Measurements from ENCODE around the gene COL4A5.
"Not testable (repeated sequence)": the region's sequence is repeated elsewhere in the genome, so short reads cannot be mapped to it uniquely, and the experiment has no call there.

Gene COL4A5

DNA sequence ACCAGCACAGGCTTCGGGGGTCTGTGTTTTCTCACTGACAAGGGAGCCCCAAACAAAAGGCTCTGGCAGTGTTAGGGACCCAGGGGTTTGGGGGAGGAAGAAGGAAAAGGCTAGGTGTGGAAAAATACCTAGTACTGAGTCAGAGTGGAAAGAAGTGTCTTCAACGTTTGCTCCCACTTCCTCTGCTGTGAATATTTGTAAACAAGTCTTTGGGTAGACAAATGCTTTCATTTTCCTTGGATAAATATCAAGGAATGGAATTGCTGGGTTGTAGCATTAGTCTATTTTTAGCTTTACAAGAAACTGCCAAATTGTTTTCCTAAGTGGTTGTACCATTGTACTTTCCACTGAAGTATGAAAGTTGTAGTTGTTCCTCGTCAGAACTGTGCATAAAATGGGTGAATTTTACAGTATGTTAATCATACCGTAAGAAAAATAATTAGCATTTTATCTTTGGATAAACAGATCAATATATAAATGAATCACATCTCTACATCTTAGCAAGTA, 17.4 kb downstream of the COL4A5 start:
- no peak for DNase-seq

DNA sequence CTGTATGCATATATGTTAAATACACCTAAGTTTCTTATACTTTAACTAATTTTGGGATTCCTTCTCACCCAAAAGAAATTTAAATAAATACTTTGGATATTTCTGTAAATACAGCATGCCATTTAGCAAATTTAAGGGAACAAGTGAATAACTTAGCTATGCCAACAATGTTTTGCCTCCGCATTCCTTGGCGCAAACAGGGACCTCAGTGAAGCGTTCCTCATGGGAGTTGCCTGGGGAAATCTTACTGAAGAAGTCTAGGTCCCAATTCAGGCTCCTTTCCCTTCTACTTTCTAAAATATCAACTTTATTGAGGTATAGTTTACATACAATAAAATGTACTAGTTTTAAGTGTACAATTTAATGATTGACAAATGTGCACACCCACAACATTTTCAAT, 25.0 kb downstream of the COL4A5 start:
- no peak for DNase-seq

DNA sequence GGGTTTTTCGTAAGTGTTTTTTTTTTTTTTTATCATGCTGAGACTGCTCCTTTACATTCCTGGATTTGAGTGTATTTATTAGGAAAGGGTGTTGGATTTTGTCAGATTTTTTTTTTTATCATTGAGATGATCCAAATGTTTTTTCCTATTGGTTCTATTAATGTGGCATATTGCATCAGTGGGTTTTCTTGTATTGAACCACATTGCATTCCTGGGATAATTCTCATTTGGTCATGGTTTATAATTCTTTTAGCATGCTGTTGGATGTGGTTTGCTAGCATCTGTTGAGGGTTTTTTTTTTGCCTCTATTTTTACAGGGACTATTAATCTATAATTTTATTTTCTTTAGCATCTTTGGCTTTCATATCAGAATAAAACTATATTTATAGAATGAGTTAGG, 28.8 kb downstream of the COL4A5 start:
- DNase-seq: no peak

- DNase-seq: no peak
Measured at GRCh38 chrX:108473979-108474378, 34.3 kb downstream of the COL4A5 start.

DNA sequence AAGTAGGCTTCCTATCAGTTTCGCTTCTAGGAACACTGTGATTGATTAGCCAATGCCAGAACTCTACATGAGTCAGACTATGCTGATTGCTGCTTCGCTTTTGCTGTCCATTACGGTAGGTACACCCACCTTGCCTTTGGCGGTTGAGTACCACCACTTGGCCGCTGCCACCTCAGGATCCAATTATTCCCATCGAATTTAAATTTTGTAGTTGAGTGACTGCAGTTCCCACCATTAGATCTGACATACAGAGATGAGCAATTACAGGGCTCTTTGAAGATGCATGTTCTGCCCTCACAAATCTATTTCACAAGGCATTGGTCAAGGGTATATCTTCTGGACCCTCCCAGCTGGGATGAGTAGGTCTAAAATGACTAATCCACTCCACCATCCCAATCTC, 41.9 kb downstream of the COL4A5 start:
- DNase-seq: not testable (repeated sequence)

DNA sequence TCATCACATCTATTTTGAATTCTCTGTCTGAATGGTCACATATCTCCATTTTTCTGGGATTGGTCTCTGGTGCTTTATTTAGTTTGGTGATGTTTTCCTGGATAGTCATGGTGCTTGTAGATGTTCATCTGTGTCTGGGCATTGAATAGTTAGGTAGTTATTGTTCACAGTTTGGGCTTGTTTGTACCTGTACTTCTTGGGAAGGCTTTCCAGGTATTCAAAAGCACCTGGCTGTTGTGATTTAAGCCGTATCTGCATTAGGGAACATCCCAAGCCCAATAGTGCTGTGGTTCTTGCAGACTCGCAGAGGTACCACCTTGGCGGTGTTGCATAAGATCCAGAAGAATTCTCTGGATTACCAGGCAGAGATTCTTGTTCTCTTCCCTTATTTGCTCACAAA, 44.6 kb downstream of the COL4A5 start:
- DNase-seq: no peak

DNA sequence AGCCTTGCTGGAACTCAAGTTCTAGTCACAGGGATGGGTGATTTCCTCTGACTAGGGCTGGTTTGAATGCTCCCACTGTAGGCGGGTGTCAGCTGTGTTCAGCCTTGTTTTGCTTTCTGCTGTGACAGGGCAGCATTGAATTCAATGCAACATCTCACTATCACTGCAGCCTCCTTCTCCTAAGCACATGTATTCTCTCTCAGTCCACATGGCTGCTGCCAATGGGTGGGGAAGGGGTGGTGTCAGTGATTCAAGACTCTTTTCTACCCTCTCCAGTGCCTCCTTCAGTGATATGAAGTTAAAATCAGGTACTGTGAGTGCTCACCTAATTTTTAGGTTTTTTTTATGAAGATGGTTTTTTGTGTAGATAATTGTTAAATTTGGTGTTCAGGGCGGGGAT, 46.3 kb downstream of the COL4A5 start:
- no peak for DNase-seq

GRCh38 chrX:108494406-108495090, 54.9 kb downstream of the COL4A5 start:
- DNase-seq: no peak

GRCh38 chrX:108511721-108512120, 72.1 kb downstream of the COL4A5 start:
- no peak for DNase-seq

DNA sequence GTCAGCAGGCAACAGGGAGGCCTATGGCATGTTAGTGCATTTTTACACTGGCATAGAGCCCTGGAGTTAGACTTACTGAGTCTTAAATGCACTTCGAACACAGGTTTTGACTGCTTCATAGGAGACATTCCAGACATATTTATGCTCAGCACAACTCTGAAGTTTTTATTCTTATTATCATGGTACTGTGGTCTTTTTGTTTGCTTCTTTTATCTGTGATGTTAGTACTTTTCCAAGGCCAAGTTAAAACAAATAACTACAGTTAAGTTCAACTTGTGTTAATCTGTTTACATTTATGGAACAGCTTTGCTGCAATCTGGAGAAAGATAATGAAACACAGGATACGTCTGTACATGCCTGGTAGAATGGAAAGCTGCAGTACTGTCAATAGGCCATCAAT, 76.5 kb downstream of the COL4A5 start:
- no peak for DNase-seq

GRCh38 chrX:108527724-108528123, 88.1 kb downstream of the COL4A5 start:
- DNase-seq: no peak

DNA sequence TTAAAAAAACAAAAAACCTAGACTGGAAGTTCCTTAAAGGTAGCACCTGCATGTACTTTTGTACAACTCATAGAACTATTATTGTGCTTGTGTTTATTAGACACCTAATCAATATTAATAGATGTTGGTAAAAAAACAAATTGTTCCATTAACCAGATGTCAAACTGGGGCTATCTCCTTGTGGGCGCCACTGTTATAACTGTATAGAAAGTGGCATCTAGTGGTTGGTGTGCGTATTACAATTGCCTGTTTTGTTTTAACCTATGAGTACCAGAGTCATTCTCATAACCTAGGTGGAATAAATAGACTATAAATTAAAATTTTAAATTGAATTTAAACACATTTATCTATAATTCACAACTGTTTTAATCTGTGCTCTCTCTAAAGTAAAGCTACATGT, 97.4 kb downstream of the COL4A5 start:
- DNase-seq: peak; percentile 30 to 36

DNA sequence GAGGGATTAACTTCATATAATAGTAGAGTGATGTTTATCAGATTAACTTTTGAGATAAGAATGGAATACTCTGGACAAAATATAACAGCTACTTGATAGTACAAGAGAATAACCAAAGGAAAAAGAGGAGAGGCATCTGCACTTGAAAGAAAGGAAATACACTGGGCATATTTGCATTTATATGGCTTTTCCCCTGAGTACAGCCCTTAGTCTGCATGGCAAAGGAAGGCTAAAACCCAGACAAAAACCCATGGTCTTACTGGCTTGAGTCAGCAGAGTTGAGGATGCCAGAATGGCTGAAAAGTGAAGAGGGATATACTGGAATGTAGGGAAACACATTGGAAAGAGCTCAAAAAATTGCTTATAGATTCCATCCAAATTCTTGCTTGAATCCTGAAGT, 101.6 kb downstream of the COL4A5 start:
- DNase-seq: no peak

DNA sequence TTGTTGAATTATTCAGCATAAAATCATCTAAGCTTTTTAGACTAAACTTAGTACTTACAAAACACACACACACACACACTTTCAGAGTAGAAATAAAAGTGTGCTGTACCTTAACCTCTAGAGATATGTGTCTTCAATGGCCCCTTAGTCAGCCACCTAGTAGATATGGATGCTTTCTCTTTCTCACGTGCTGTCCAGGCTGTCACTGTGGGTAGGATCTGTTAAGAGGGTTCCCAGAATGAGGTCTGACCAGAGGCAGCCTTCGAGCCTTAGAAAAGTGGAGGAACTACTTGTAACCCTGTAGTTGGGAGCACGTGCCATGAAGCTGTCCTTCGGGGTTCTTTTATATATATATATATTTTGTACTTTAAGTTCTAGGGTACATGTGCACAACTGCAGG, 117.9 kb downstream of the COL4A5 start:
- DNase-seq: no peak

GRCh38 chrX:108558217-108558616, 118.6 kb downstream of the COL4A5 start:
- no peak for DNase-seq

GRCh38 chrX:108573136-108573535, 133.5 kb downstream of the COL4A5 start:
- no peak for DNase-seq

DNA sequence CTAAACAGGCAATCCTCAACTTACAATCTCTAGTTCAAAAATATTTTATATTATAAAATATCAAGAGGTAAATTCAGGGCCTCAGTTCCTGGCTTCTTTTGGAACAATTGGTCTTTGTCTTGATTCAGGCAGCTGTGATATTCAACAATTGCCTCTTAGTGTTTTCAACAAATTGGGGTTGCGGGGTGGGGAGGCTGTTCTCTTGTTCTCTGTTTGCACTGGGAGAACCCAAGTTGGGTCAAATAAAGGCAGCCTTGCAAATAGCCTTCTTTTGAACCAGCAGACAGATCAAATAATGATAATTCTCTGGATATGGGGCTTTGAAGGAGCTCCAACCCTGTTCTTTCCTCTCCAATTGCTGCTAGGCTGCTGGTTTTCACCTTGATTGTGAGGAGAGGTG, 142.5 kb downstream of the COL4A5 start:
- DNase-seq: no peak

DNA sequence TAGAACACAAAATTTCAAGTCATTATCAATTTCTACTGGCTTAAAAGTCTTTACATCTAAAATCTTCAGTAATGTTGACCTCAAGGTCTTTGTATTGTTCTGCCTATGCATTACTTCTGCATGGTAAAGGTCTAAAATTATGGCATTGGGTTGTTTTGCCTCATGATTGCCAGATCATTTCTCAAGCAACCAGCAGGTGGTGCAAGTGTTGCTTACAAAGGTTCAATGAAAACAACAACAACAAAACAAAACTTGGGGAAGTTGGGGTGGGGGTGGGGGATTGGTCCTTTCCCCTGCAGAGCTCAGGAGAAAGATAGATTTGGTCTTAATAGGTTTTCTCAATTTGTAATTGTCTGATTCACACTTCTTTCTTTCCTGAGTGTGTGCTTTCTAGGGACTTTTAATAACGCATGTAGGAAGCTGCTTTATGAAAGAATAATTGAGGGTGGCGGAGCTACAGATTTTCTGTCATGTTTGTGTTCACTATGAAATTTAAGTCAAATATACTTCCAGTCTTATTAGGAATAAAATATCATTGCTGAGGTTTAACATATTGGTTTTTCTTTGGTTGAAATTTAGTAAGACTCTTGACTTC, 145.1 kb downstream of the COL4A5 start:
- no peak for DNase-seq

DNA sequence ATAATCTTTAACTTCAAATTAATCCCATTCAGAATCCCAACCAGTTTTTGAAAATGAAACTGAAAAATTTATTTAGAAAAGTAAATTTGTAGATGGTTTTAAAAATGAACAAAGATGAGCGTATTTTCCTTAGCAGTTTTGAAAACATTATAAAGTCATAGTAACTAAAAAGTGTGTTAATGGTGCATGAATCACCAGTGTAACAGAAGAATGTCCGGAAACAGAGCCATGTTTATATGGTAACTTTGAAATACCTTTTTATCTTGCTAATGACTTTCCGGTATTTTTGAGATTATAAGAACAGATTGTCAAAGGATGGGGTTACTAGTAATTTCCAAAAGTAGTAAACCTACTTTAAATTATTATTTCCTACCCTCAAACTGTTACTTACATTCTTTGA, 150.9 kb downstream of the COL4A5 start:
- DNase-seq: no peak

DNA sequence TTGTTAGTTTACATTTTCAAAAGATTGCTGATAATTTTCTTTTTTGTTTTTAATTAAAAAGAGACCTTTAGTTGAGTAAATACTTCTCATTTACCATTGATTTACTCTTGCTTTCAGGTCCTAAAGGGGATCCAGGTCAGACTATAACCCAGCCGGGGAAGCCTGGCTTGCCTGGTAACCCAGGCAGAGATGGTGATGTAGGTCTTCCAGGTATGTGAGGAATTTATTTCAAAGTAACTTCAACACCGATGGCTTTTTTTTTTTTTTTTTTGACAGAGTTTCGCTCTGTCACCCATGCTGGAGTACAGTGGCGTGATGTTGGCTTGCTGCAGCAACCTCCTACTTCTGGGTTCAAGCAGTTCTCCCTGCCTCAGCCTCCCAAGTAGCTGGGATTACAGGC, 161.6 kb downstream of the COL4A5 start:
- no peak for DNase-seq

GRCh38 chrX:108610141-108610540, 170.5 kb downstream of the COL4A5 start:
- no peak for DNase-seq

- DNase-seq: no peak
Measured at GRCh38 chrX:108614616-108615015, 175.0 kb downstream of the COL4A5 start.

GRCh38 chrX:108640817-108641216, 201.2 kb downstream of the COL4A5 start:
- no peak for DNase-seq

DNA sequence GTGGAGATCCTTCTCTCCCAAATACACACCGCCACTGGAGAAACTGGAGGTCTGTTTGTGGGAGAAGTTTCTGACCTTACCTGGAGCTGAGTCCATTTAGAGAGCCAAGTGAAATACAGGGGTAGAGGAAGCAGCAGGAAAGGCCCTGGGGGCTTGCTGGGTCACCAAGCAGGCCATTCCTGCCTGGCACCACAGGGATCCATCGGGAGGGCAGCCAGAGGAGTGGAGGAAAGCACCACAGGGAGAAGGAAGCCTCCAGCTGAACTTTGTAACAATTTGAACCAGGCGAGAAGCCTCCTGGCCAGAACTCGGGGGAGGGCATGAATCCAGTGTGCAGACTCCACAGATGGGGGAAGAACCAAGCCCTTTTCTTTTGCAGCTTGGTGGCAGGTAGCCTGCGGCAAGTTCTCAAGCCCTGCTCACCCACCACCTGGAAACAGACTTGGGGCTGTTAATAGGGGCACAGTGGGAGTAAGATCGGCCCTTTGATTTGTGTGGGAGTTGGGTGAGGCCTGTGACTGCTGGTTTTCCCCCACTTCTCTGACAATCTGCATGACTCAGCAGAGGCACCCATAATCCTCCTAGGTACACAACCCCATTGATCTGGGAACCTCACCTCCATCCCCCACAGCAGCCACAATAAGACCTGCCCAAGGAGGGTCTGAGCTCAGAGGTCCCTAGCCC, 202.1 kb downstream of the COL4A5 start:
- DNase-seq: no peak

Measured in Kasumi-1 (cell line).